Keratinocyte (primary cell): ENCODE data around the gene CUX1.

Experiments used
- EZH2 ChIP-seq: IDR thresholded peaks from one replicate; pipeline ENCODE4 v1.6.1; 2012; ENCODE audit warnings: inconsistent platforms, mild to moderate bottlenecking, low read length, moderate library complexity
- TF ChIP-seq, protein P1 (sequence below), 3 experiments: IDR thresholded peaks in 1 of 3; conservative IDR thresholded peaks in 1 of 3; optimal IDR thresholded peaks in 1 of 3; 2 replicates in 2 of 3; 3 replicates in 1 of 3; pipeline versions ENCODE3 to v1.5.1; 2011; ENCODE audit warnings: low read length in 3 of 3, mild to moderate bottlenecking in 3 of 3, moderate library complexity in 2 of 3, control low read depth in 1 of 3, inconsistent platforms in 1 of 3; ENCODE audit not compliant: insufficient read depth in 2 of 3; ENCODE audit errors: extremely low read depth in 1 of 3

GRCh38 chr7:102029616-102030015 is 212.2 kb downstream of the CUX1 start:
- TF ChIP-seq EZH2, result no peak
- TF ChIP-seq, protein P1, sequence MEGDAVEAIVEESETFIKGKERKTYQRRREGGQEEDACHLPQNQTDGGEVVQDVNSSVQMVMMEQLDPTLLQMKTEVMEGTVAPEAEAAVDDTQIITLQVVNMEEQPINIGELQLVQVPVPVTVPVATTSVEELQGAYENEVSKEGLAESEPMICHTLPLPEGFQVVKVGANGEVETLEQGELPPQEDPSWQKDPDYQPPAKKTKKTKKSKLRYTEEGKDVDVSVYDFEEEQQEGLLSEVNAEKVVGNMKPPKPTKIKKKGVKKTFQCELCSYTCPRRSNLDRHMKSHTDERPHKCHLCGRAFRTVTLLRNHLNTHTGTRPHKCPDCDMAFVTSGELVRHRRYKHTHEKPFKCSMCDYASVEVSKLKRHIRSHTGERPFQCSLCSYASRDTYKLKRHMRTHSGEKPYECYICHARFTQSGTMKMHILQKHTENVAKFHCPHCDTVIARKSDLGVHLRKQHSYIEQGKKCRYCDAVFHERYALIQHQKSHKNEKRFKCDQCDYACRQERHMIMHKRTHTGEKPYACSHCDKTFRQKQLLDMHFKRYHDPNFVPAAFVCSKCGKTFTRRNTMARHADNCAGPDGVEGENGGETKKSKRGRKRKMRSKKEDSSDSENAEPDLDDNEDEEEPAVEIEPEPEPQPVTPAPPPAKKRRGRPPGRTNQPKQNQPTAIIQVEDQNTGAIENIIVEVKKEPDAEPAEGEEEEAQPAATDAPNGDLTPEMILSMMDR (optimal IDR thresholded peaks at IDR 0.05 in 1 of 3, IDR thresholded peaks at IDR 0.05 in 1 of 3, conservative IDR thresholded peaks at IDR 0.05 in 1 of 3; ENCODE audit: extremely low read depth in 1 of 3, insufficient read depth in 2 of 3, low read length in 3 of 3), result no peak
